SK-N-SH (cell line): ENCODE results near the gene JPH3. TPM values are rescaled to one million over a fixed set of nuclear protein-coding genes. Genes with fewer than 3 reads are reported as not detected.

ENCODE experiments used
- CTCF ChIA-PET: fragments of 300-600, 350-600 bp; formaldehyde crosslinking; extraction: SDS; loops from one replicate; lab custom pipeline; 2021; lab: Yijun Ruan, JAX
- POLR2A ChIA-PET: fragments of 350-600 bp; sonication (Branson Sonifier 250); formaldehyde crosslinking; extraction: SDS; loops from one replicate; lab custom pipeline; 2020; ENCODE audit warnings: antibody characterized with exemption, inconsistent platforms; lab: Yijun Ruan, JAX
- DNase-seq: peaks from one replicate; pipeline ENCODE4 v3.0.0; 2012
- H2AFZ ChIP-seq: fragments of 200-600 bp; sonication (generic); 2 replicates; pipeline ENCODE4 v1.8.1; 2016; ENCODE audit warnings: antibody characterized with exemption, mild to moderate bottlenecking, low read depth
- H3F3A ChIP-seq: fragments of 200-600 bp; sonication (generic); replicated peaks from 2 replicates; pipeline ENCODE3; 2016; ENCODE audit warnings: antibody characterized with exemption, mild to moderate bottlenecking; ENCODE audit not compliant: insufficient read depth
- H3K27ac ChIP-seq, 2 experiments: fragments of 200-500 bp in 1 of 2; fragments of 200-600 bp in 1 of 2; sonication (Bioruptor generic) in 1 of 2; sonication (generic), shearing (Covaris generic) in 1 of 2; 2 replicates each; pipeline versions ENCODE4 v1.5.1 to v1.6.1; 2014 to 2016; ENCODE audit warnings: low read depth in 2 of 2, inconsistent platforms in 1 of 2, low read length in 1 of 2, mild to moderate bottlenecking in 1 of 2, mixed read lengths in 1 of 2
- H3K27me3 ChIP-seq: fragments of 200-600 bp; sonication (generic), shearing (Covaris generic); 2 replicates; pipeline ENCODE4 v1.6.1; 2016; ENCODE audit warnings: mixed run types; ENCODE audit not compliant: insufficient read depth
- H3K36me3 ChIP-seq, 2 experiments: fragments of 200-500 bp in 1 of 2; fragments of 200-600 bp in 1 of 2; sonication (Bioruptor generic) in 1 of 2; sonication (generic) in 1 of 2; replicated peaks in 1 of 2; 2 replicates each; pipeline versions ENCODE3 to v1.5.1; 2014 to 2016; ENCODE audit warnings: low read length in 1 of 2, mild to moderate bottlenecking in 1 of 2; ENCODE audit not compliant: insufficient read depth in 2 of 2, control insufficient read depth in 1 of 2
- H3K4me1 ChIP-seq, 2 experiments: fragments of 200-500 bp in 1 of 2; fragments of 200-600 bp in 1 of 2; sonication (Bioruptor generic) in 1 of 2; sonication (generic), shearing (Covaris generic) in 1 of 2; 2 replicates each; pipeline versions ENCODE4 v1.5.1 to v1.6.1; 2014 to 2016; ENCODE audit warnings: low read depth in 1 of 2, low read length in 1 of 2, mixed run types in 1 of 2; ENCODE audit not compliant: insufficient read depth in 2 of 2, control insufficient read depth in 1 of 2
- H3K4me2 ChIP-seq: fragments of 200-600 bp; sonication (generic), shearing (Covaris generic); 2 replicates; pipeline ENCODE4 v1.6.1; 2017; ENCODE audit warnings: mixed run types
- H3K4me3 ChIP-seq, 2 experiments: fragments of 200-500 bp in 1 of 2; fragments of 200-600 bp in 1 of 2; sonication (Bioruptor generic) in 1 of 2; sonication (generic), shearing (Covaris generic) in 1 of 2; 2 replicates each; pipeline versions ENCODE4 v1.5.1 to v1.8.1; 2014 to 2016; ENCODE audit warnings: low read depth in 2 of 2, inconsistent platforms in 1 of 2, low read length in 1 of 2, mild to moderate bottlenecking in 1 of 2, mixed read lengths in 1 of 2, moderate library complexity in 1 of 2
- H3K79me2 ChIP-seq: fragments of 200-600 bp; sonication (generic); 2 replicates; pipeline ENCODE4 v1.8.1; 2017; ENCODE audit warnings: mild to moderate bottlenecking; ENCODE audit not compliant: insufficient read depth
- H3K9ac ChIP-seq: fragments of 200-600 bp; sonication (generic); 2 replicates; pipeline ENCODE4 v1.6.1; 2017; ENCODE audit warnings: mixed run types
- H3K9me2 ChIP-seq: fragments of 200-600 bp; sonication (generic); 2 replicates; pipeline ENCODE4 v1.6.1; 2017; ENCODE audit warnings: mixed run types
- H3K9me3 ChIP-seq: fragments of 200-600 bp; sonication (generic); 2 replicates; pipeline ENCODE4 v1.6.1; 2017; ENCODE audit warnings: mixed run types, mild to moderate bottlenecking, moderate library complexity
- H4K20me1 ChIP-seq: fragments of 200-600 bp; sonication (generic); 2 replicates; pipeline ENCODE4 v1.6.1; 2017; ENCODE audit warnings: mild to moderate bottlenecking, mixed run types; ENCODE audit not compliant: insufficient read depth
- FOSL2 ChIP-seq: IDR thresholded peaks from 2 replicates; pipeline ENCODE4 v1.4.0; 2012; ENCODE audit warnings: low read depth, mild to moderate bottlenecking, moderate library complexity, borderline replicate concordance
- FOXJ3 ChIP-seq: sonication (generic); formaldehyde crosslinking; IDR thresholded peaks from 2 replicates; pipeline ENCODE4 v1.5.1; 2020; ENCODE audit warnings: mild to moderate bottlenecking, missing genetic modification reagents
- MEF2A ChIP-seq: IDR thresholded peaks from 2 replicates; pipeline ENCODE4 v1.4.0; 2012; ENCODE audit warnings: low read depth, borderline replicate concordance
- NFIC ChIP-seq: IDR thresholded peaks from 2 replicates; pipeline ENCODE4 v1.4.0; 2012; ENCODE audit warnings: borderline replicate concordance
- RFX5 ChIP-seq: IDR thresholded peaks from 2 replicates; pipeline ENCODE4 v1.6.1; 2012; ENCODE audit warnings: mild to moderate bottlenecking, improper control_type of control experiment, low read length
- RXRA ChIP-seq: IDR thresholded peaks from 2 replicates; pipeline ENCODE4 v1.4.0; 2012; ENCODE audit warnings: low read depth, mild to moderate bottlenecking, borderline replicate concordance
- TAF1 ChIP-seq: IDR thresholded peaks from 2 replicates; pipeline ENCODE4 v1.6.1; 2012; ENCODE audit warnings: low read depth, mild to moderate bottlenecking, low read length, moderate library complexity, borderline replicate concordance
- TCF12 ChIP-seq: IDR thresholded peaks from 2 replicates; pipeline ENCODE4 v1.4.0; 2012
- YY1 ChIP-seq: IDR thresholded peaks from 2 replicates; pipeline ENCODE4 v1.4.0; 2012; ENCODE audit warnings: low read depth, mild to moderate bottlenecking
- WGBS: methylation state at CpG from one replicate; pipeline ENCODE4 v1.1.6; 2017; ENCODE audit warnings: low lambda C conversion rate; 5-methylcytosine and 5-hydroxymethylcytosine counted together
- polyA plus RNA-seq, 3 experiments: library from polyadenylated mRNA; depleted of rRNA; stranded (reverse); fragments of >200 nt; gene quantifications; 2 replicates each; pipeline ENCODE4 v1.2.3, GENCODE V29; 2012
- TF ChIP-seq, protein P1 (sequence below): IDR thresholded peaks from 2 replicates; pipeline ENCODE4 v1.6.1; 2012; ENCODE audit warnings: mild to moderate bottlenecking, low read depth, low read length, moderate library complexity

JPH3 gene
- polyA plus RNA-seq, 1 of the 3 experiments (the other 2 are of a cell fraction) = 0.25 TPM

DNA sequence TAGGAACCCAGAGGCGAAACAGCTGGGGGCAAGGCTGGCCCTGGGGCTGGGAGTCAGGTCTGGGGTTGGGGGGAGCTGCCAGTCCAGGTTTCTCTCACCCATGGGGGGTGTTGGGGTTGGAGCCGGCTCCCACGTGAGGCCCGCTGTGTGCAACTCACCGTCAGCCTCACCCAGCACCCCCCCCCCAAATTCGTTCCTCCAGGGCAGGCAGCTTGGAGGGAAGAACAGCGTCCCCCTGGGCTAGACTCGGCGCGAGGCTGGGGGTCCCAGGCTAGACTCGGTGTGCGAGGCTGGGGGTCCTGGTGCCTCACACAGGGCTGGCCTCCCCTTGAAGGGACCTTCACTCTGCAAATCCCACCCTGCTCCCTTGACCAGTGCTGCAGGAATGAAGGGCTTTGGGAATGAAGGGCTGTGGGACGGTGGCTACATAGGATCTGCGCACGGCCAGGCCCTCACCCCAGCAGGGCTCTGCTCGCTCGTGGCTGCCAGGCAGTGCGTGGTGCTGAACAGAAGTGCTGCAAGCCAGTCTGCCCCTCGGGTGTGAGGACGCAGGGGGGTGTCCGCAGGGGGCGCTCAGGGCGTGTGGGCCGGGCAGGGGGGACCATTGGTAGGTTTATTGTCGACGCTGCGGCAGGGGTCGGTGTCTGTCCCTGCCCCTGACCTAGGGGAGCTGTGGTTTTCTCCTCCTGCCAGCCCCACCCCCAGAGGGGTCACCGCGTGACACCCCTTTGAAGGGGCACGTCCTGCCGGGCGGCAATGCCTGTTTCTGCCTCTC lies 88.8 kb downstream of the JPH3 start:
- Histone ChIP-seq H3K9me2 (no peaks in the 10 kb centered on the region), H4K20me1 (no peaks in the 10 kb centered on the region), H3F3A (no peaks in the 10 kb centered on the region), H3K4me3 (no peak overlapping the region), H3K4me2 (no peak overlapping the region), H3K9me3 (no peaks in the 10 kb centered on the region), H2AFZ (no peak overlapping the region), H3K9ac (no peak overlapping the region), H3K27ac (no peak overlapping the region), H3K79me2 (no peaks in the 10 kb centered on the region), H3K4me1 (peaks cover 0 to 3% of the 10 kb centered on the region in 2 experiments; a peak in 1 of 4 replicates), H3K27me3 (no peaks in the 10 kb centered on the region; the same call in 1 of the 2 replicates), H3K36me3 (peaks cover 0 to 12% of the 10 kb centered on the region in 2 experiments)
- WGBS = 75% methylated on average over 11 of the region's 33 CpGs
- no peak for DNase-seq
- ChIA-PET POLR2A (no interaction called here), CTCF (interaction anchor here (0.8 to 1.6 kb wide), 2 partner anchors 12 to 78 kb away, joined by 4 read pairs; no protein-coding TSS in a partner anchor)
- TF ChIP-seq RFX5 (no peak), NFIC (no peak), YY1 (no peak), TCF12 (no peak), MEF2A (no peak), TAF1 (no peak), RXRA (no peak), FOXJ3 (CRISPR knock-in tag) (no peak)
- TF ChIP-seq, protein P1, sequence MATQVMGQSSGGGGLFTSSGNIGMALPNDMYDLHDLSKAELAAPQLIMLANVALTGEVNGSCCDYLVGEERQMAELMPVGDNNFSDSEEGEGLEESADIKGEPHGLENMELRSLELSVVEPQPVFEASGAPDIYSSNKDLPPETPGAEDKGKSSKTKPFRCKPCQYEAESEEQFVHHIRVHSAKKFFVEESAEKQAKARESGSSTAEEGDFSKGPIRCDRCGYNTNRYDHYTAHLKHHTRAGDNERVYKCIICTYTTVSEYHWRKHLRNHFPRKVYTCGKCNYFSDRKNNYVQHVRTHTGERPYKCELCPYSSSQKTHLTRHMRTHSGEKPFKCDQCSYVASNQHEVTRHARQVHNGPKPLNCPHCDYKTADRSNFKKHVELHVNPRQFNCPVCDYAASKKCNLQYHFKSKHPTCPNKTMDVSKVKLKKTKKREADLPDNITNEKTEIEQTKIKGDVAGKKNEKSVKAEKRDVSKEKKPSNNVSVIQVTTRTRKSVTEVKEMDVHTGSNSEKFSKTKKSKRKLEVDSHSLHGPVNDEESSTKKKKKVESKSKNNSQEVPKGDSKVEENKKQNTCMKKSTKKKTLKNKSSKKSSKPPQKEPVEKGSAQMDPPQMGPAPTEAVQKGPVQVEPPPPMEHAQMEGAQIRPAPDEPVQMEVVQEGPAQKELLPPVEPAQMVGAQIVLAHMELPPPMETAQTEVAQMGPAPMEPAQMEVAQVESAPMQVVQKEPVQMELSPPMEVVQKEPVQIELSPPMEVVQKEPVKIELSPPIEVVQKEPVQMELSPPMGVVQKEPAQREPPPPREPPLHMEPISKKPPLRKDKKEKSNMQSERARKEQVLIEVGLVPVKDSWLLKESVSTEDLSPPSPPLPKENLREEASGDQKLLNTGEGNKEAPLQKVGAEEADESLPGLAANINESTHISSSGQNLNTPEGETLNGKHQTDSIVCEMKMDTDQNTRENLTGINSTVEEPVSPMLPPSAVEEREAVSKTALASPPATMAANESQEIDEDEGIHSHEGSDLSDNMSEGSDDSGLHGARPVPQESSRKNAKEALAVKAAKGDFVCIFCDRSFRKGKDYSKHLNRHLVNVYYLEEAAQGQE = no peak

DNA sequence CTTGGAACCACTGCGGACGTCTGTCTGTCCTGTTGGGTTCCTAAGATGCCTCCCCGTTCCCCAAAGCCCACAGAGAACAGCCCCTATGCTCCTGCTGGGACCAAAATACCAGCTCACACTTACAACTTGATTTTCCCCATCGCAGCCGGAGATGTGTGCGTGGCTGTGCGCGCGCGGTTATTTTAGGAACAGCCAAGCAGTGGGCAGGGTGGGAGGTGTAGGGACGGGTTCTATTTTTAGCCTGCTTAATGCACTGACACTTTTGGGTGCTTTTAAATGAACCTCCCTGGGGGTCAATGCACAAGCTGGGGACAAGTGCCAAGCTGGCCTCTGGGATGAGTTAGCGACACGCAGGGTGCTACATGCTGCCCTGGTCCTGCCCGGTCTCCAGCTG lies 89.4 kb downstream of the JPH3 start:
- WGBS = 83% methylated on average over 11 of the region's 14 CpGs
- CTCF ChIA-PET = interaction anchor here (0.7 to 1.6 kb wide), 3 partner anchors 15 to 298 kb away, joined by 3 to 4 read pairs (median 3); no protein-coding TSS in a partner anchor
- POLR2A ChIA-PET = no interaction called here

More for the DNA sequence above, 89.4 kb downstream of the JPH3 start:
- no peaks in the 10 kb centered on the region for H3K9me2 ChIP-seq
- TF ChIP-seq FOSL2 (no peak), RFX5 (no peak)
- H2AFZ ChIP-seq = no peak overlapping the region
- no peak overlapping the region for H3K27ac ChIP-seq
- H3K4me1 ChIP-seq = peaks cover 0 to 2% of the 10 kb centered on the region in 2 experiments; a peak in 1 of 4 replicates
- no peak overlapping the region for H3K9ac ChIP-seq
- no peaks in the 10 kb centered on the region for H4K20me1 ChIP-seq
- H3K4me2 ChIP-seq = no peak overlapping the region
- DNase-seq = no peak
- no peaks in the 10 kb centered on the region for H3K79me2 ChIP-seq
- no peak overlapping the region for H3K4me3 ChIP-seq
- H3F3A ChIP-seq = no peaks in the 10 kb centered on the region
- no peaks in the 10 kb centered on the region for H3K9me3 ChIP-seq
- no peaks in the 10 kb centered on the region for H3K27me3 ChIP-seq
- peaks cover 0 to 17% of the 10 kb centered on the region in 2 experiments for H3K36me3 ChIP-seq
